ENCODE data around the gene ACTN2. TPM values are rescaled to one million over a fixed set of nuclear protein-coding genes. Genes with fewer than 3 reads are reported as not detected.
"Not testable (repeated sequence)": the region's sequence is repeated elsewhere in the genome, so short reads cannot be mapped to it uniquely, and the experiment has no call there.

Gene ACTN2
- 0.71 TPM for total RNA-seq
- long read RNA-seq: 0 reads

- DNase-seq (ENCODE audit: low spot score): no peak
These were observed at the start of gene ACTN2 for GRCh38 chr1:236685917-236686814. TSS of gene ACTN2 (plus strand) at chr1:236686499. CDS start at chr1:236686674, 175 bp downstream.

- DNase-seq (ENCODE audit: low spot score): no peak
These were observed 47.4 kb upstream of the ACTN2 start for GRCh38 chr1:236638945-236639344.

- no peak for DNase-seq (ENCODE audit: low spot score)
These were observed 46.6 kb upstream of the ACTN2 start for GRCh38 chr1:236639686-236640085.

- no peak for DNase-seq (ENCODE audit: low spot score)
These were observed 43.5 kb upstream of the ACTN2 start for GRCh38 chr1:236642763-236643162.

- DNase-seq (ENCODE audit: low spot score): no peak
These were observed 41.2 kb upstream of the ACTN2 start for GRCh38 chr1:236645016-236645680.

- DNase-seq (ENCODE audit: low spot score): no peak
These were observed 31.8 kb upstream of the ACTN2 start for GRCh38 chr1:236654511-236654910.

GRCh38 chr1:236654957-236655356, 31.3 kb upstream of the ACTN2 start:
- DNase-seq (ENCODE audit: low spot score): no peak

GRCh38 chr1:236657398-236657797, 28.9 kb upstream of the ACTN2 start:
- no peak for DNase-seq (ENCODE audit: low spot score)

GRCh38 chr1:236659792-236660587, 26.3 kb upstream of the ACTN2 start:
- DNase-seq (ENCODE audit: low spot score): no peak

GRCh38 chr1:236663934-236664333, 22.4 kb upstream of the ACTN2 start:
- no peak for DNase-seq (ENCODE audit: low spot score)

- not testable (repeated sequence) for DNase-seq (ENCODE audit: low spot score)
These were observed 17.4 kb upstream of the ACTN2 start for GRCh38 chr1:236668909-236669308.

GRCh38 chr1:236670060-236670459, 16.2 kb upstream of the ACTN2 start:
- no peak for DNase-seq (ENCODE audit: low spot score)

GRCh38 chr1:236673289-236673919, 12.9 kb upstream of the ACTN2 start:
- no peak for DNase-seq (ENCODE audit: low spot score)

GRCh38 chr1:236677641-236678235, 8.6 kb upstream of the ACTN2 start:
- DNase-seq (ENCODE audit: low spot score): no peak

GRCh38 chr1:236681219-236681618, 5.1 kb upstream of the ACTN2 start:
- no peak for DNase-seq (ENCODE audit: low spot score)

GRCh38 chr1:236685205-236685916, 938 bp upstream of the ACTN2 start:
- DNase-seq (ENCODE audit: low spot score): no peak

GRCh38 chr1:236686815-236687160, 489 bp downstream of the ACTN2 start:
- no peak for DNase-seq (ENCODE audit: low spot score)

- no peak for DNase-seq (ENCODE audit: low spot score)
These were observed 974 bp downstream of the ACTN2 start for GRCh38 chr1:236687273-236687672.

- no peak for DNase-seq (ENCODE audit: low spot score)
These were observed 2.4 kb downstream of the ACTN2 start for GRCh38 chr1:236688705-236689104.

All from mesenteric fat pad (tissue), 1 donor.